Bronchial epithelial cell (primary cell): ENCODE data around the gene SEPTIN3. TPM values are rescaled to one million over a fixed set of nuclear protein-coding genes. Genes with fewer than 3 reads are reported as not detected.

Source experiments
- DNase-seq: peaks from one replicate; pipeline ENCODE4 v3.0.0-alpha.2; 2010; ENCODE audit warnings: low read depth
- FAIRE-seq: peaks from 2 replicates; lab custom pipeline; 2011; peaks lifted over from hg19 to GRCh38; lab: Jason Lieb, UNC
- H3K27me3 ChIP-seq: 2 replicates; pipeline ENCODE4 v1.5.1; 2011; ENCODE audit warnings: low read length; ENCODE audit not compliant: control insufficient read depth, insufficient read depth
- H3K36me3 ChIP-seq: 2 replicates; pipeline ENCODE4 v1.5.1; 2011; ENCODE audit warnings: low read length; ENCODE audit not compliant: control insufficient read depth, insufficient read depth
- H3K4me3 ChIP-seq: 2 replicates; pipeline ENCODE4 v1.5.1; 2011; ENCODE audit warnings: mild to moderate bottlenecking, low read depth, low read length, control low read depth
- CTCF ChIP-seq: IDR thresholded peaks from 2 replicates; pipeline ENCODE4 v1.5.1; 2011; ENCODE audit warnings: mild to moderate bottlenecking, moderate library complexity, low read length, control low read depth, inconsistent platforms; ENCODE audit not compliant: insufficient read depth, severe bottlenecking
- total RNA-seq: library from RNA; depleted of rRNA; stranded (reverse); fragments of >200 nt; gene quantifications from 2 replicates; pipeline ENCODE4 v1.2.1, GENCODE V29; 2014

SEPTIN3 gene
- total RNA-seq, 1 donor from 2014 or later, result under 0.01 TPM

- Histone ChIP-seq H3K36me3 (no peaks in the 10 kb centered on the region), H3K27me3 (peaks cover 26% of the 10 kb centered on the region), H3K4me3 (no peak overlapping the region)
- DNase-seq, result no peak
- no peak for TF ChIP-seq CTCF
- FAIRE-seq, result no peak
Observed at GRCh38 chr22:41975299-41976069, 6.2 kb downstream of the SEPTIN3 start.

- peak overlapping the region; percentile 26 for H3K4me3 ChIP-seq
- DNase-seq, result no peak
- peaks cover 27% of the 10 kb centered on the region for H3K27me3 ChIP-seq
Observed at GRCh38 chr22:41976070-41976901, 7.0 kb downstream of the SEPTIN3 start.

GRCh38 chr22:41976961-41977566, 7.8 kb downstream of the SEPTIN3 start:
- DNase-seq, result no peak

More at GRCh38 chr22:41976070-41976901, 7.0 kb downstream of the SEPTIN3 start:
- no peak for TF ChIP-seq CTCF
- no peak for FAIRE-seq
- no peaks in the 10 kb centered on the region for H3K36me3 ChIP-seq

GRCh38 chr22:41978732-41979131, 9.5 kb downstream of the SEPTIN3 start:
- Histone ChIP-seq H3K27me3 (peaks cover 27% of the 10 kb centered on the region), H3K4me3 (no peak overlapping the region), H3K36me3 (no peaks in the 10 kb centered on the region)
- FAIRE-seq, result no peak
- DNase-seq, result no peak
- no peak for TF ChIP-seq CTCF

More at GRCh38 chr22:41976961-41977566, 7.8 kb downstream of the SEPTIN3 start:
- no peak for TF ChIP-seq CTCF
- peak; percentile 32 for FAIRE-seq
- Histone ChIP-seq H3K27me3 (peaks cover 27% of the 10 kb centered on the region), H3K4me3 (peak overlapping the region; percentile 8), H3K36me3 (no peaks in the 10 kb centered on the region)

GRCh38 chr22:41979423-41980250, 10.4 kb downstream of the SEPTIN3 start:
- H3K27me3 ChIP-seq, result peaks cover 27% of the 10 kb centered on the region
- DNase-seq, result no peak
- FAIRE-seq, result no peak

More at GRCh38 chr22:41979423-41980250, 10.4 kb downstream of the SEPTIN3 start:
- TF ChIP-seq CTCF, result no peak
- Histone ChIP-seq H3K4me3 (no peak overlapping the region), H3K36me3 (no peaks in the 10 kb centered on the region)
